H1 (cell line): Measurements from ENCODE around the gene SERPINE2. TPM values are rescaled to one million over a fixed set of nuclear protein-coding genes. Genes with fewer than 3 reads are reported as not detected.

Source experiments
- BACH1 ChIP-seq: IDR thresholded peaks from 2 replicates; pipeline ENCODE4 v1.6.1; 2012; ENCODE audit warnings: low read length, improper control_type of control experiment
- CREB1 ChIP-seq: IDR thresholded peaks from 2 replicates; pipeline ENCODE4 v1.6.1; 2012; ENCODE audit warnings: inconsistent platforms
- EP300 ChIP-seq, 2 experiments: IDR thresholded peaks; 1 replicate in 1 of 2; 2 replicates in 1 of 2; pipeline ENCODE4 v1.6.1; 2011 to 2012; ENCODE audit warnings: low read depth in 2 of 2, low read length in 2 of 2, mild to moderate bottlenecking in 2 of 2, borderline replicate concordance in 1 of 2, inconsistent platforms in 1 of 2, moderate library complexity in 1 of 2
- FOSL1 ChIP-seq: IDR thresholded peaks from 2 replicates; pipeline ENCODE4 v1.6.1; 2011; ENCODE audit warnings: mild to moderate bottlenecking, low read depth, low read length, moderate library complexity; ENCODE audit not compliant: insufficient read depth
- NRF1 ChIP-seq: IDR thresholded peaks from 2 replicates; pipeline ENCODE4 v1.6.1; 2011; ENCODE audit warnings: mild to moderate bottlenecking, low read depth, low read length, improper control_type of control experiment
- POLR2A ChIP-seq, 2 experiments: IDR thresholded peaks; 1 replicate in 1 of 2; 2 replicates in 1 of 2; pipeline ENCODE4 v1.6.1; 2011; ENCODE audit warnings: low read depth in 2 of 2, low read length in 2 of 2, mild to moderate bottlenecking in 2 of 2; ENCODE audit errors: control extremely low read depth in 1 of 2
- RBBP5 ChIP-seq: IDR thresholded peaks from 2 replicates; pipeline ENCODE4 v1.7.1; 2012; ENCODE audit warnings: low read depth, mild to moderate bottlenecking, inconsistent platforms, low read length, moderate library complexity, borderline replicate concordance
- TAF1 ChIP-seq: IDR thresholded peaks from 2 replicates; pipeline ENCODE4 v1.6.1; 2011; ENCODE audit warnings: mild to moderate bottlenecking, low read depth, low read length
- polyA plus RNA-seq, 7 experiments: library from polyadenylated mRNA; depleted of rRNA in 3 of 7; stranded (reverse) in 5 of 7; unstranded in 2 of 7; fragments of >200 nt in 5 of 7; fragments of 200-250 nt in 2 of 7; gene quantifications; 1 replicate in 5 of 7; 2 replicates in 1 of 7; 4 replicates in 1 of 7; pipeline versions ENCODE4 v1.2.1 to v1.2.3, GENCODE V29; 2011 to 2013; ENCODE audit warnings: missing spikeins in 2 of 7, mixed read lengths in 2 of 7
- total RNA-seq: library from RNA; stranded (reverse); fragmentation: NEBNext Ultra II Directional; extraction: Animal tissue kit (Norgen Biotek cat#: 25700); gene quantifications from 2 replicates; pipeline ENCODE4 v1.2.1, GENCODE V29; 2021
- TF ChIP-seq, protein P1 (sequence below): IDR thresholded peaks from 2 replicates; pipeline ENCODE4 v1.6.1; 2011; ENCODE audit warnings: low read length, improper control_type of control experiment

Gene SERPINE2
- total and polyA plus RNA-seq, 2 of the 8 experiments (the other 6 are each of a cell fraction or from before 2014, with no cell fraction given) = 26.2 to 76.0 TPM

DNA sequence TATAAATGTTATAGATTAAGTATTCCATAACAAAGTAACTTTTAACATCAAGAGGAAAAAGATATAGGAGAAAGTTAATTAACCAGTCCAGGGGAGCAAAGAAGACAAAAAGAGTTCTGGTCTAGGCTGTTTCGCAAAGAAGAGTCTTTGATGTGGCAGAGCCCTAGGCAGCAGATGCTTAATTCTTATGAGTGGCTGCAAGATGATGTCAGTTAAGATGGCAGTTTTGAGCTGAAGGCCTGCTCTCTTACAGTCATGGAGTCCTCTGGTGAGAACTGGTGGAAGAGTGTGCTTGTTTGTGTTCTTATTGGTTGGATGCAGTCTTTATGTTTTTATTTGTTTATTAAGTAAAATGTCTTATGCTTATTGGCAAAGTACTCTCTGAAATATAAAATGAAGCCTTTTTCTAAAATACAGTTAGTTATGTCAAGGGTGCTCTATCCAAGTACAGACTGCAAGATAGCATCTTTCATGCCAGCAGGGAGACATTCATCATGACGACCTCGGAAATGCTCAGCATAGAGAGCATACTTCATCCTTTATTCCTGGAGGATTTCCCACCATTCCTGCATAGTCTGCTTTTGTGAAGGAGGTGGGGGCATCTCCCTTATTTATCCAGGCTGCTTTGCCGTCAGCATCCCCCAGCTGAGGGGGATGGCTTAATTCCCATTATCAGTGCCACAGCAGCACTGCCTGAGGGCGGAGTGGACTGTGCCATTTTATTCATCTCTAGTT is 38.9 kb upstream of the SERPINE2 start (continued):
- no peak for TF ChIP-seq RBBP5
- TF ChIP-seq, protein P1, sequence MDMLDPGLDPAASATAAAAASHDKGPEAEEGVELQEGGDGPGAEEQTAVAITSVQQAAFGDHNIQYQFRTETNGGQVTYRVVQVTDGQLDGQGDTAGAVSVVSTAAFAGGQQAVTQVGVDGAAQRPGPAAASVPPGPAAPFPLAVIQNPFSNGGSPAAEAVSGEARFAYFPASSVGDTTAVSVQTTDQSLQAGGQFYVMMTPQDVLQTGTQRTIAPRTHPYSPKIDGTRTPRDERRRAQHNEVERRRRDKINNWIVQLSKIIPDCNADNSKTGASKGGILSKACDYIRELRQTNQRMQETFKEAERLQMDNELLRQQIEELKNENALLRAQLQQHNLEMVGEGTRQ = no peak
- TF ChIP-seq EP300 (IDR thresholded peaks at IDR 0.05; ENCODE audit: borderline replicate concordance in 1 of 2, low read depth in 2 of 2, low read length in 2 of 2) = no peak
- TF ChIP-seq POLR2A (IDR thresholded peaks at IDR 0.05; ENCODE audit: control extremely low read depth in 1 of 2, low read depth in 2 of 2, low read length in 2 of 2) = no peak
- TF ChIP-seq NRF1 = no peak
- no peak for TF ChIP-seq BACH1
- no peak for TF ChIP-seq CREB1
- TF ChIP-seq FOSL1 = no peak
- TF ChIP-seq TAF1 = no peak
- TF ChIP-seq, all 59 proteins: peak for 0
